HG03159 (cell line): Measurements from ENCODE around the gene RBCK1.
"Not testable (repeated sequence)": the region's sequence is repeated elsewhere in the genome, so short reads cannot be mapped to it uniquely, and the experiment has no call there.

Source experiments
- ATAC-seq: cut with Tn5 transposase; IDR thresholded peaks from one replicate; pipeline ENCODE4 v1.9.1; 2021; ENCODE audit warnings: mild to moderate bottlenecking, moderate library complexity; ENCODE audit not compliant: unreplicated experiment

The RBCK1 gene

DNA sequence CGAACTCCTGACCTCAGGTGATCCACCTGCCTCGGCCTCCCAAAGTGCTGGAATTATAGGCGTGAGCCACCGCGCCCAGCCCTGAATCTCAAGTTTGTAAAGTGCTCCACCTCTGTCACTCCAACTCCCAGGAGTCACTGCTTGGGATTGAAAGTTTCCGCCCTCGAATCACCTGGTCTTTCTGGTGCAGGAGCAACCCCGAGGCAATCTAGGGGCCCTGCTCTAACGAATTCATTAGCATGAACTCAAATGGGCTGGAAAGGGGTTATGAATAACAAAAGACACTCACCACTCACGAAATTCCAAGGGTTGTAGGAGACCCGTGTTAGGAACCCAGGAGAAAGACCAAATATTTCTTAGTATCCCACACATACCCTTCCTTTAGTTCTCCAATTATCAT, 26.1 kb downstream of the RBCK1 start:
- no peak for ATAC-seq

DNA sequence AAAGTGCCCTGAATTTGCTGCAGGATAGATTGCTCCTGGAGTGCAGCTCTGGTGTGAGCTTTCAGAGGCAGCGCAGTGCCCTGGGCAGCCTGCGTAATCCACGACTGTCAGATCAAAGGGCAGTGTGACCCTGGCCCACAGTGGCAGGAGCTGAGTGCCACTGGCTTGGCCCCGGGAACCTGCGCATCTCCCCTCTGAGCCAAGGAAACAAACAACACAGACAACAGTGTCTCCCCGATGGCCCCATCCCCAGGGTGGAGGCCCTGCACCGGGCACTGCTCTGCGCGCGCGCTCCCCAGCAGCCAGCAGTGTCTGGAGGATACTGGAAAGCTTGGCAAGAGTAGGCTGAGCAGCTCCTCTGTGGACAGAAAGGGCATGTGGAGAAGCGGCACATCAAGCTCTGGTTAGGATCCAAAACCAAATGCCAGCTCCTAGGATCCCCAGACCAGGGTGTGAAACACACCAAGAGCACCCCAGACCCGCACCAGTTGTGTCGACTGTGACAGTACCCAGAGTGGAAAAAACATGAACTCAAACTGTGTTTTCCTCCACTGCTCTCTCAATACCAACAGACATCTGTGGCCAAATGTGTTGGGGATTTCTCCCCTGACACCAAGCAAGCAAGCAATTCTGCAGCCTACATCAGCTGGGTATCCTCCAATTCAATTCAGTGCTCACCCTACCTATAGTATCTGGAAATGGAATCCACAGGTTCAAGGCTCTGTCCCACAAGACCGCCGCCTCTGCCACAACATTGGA, 26.7 kb downstream of the RBCK1 start:
- no peak for ATAC-seq

DNA sequence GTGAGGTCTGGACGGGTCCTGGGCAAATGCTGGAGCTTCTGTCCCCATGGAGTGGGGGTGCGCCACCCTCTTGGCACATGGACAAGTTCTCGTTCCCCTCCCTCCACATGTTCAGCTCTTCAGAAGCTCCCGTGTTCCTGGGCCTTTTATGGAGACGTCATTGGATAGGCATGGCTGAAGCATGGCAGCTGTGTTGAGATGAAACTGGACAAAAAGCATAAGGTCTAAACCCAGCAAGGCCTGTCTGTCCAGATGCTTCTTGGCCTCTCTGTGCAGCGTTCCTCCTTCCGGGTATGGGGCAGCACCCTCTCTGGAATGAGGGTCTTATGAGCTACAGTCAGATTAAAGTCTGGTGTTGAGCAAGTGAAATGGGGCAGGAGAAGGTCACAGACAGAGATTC, 27.5 kb downstream of the RBCK1 start:
- ATAC-seq = no peak

DNA sequence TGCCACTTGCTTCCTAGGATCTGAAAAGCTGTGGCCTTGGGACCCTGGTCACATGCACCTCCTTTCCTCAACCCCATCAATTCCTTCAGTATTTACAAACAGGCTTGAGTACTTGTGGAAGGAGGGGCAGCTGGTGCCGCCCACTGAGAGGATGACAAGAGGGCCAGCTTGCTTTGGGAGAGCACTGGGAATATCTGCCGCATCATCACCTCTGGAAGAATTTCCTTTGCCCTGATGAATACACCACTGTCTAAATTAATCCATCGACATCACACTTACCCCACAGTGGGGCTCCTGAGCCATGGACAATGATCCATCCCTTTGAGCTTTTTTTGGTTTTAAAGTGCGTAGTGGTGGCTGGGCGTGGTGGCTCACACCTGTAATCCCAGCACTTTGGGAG, 28.4 kb downstream of the RBCK1 start:
- ATAC-seq = no peak

DNA sequence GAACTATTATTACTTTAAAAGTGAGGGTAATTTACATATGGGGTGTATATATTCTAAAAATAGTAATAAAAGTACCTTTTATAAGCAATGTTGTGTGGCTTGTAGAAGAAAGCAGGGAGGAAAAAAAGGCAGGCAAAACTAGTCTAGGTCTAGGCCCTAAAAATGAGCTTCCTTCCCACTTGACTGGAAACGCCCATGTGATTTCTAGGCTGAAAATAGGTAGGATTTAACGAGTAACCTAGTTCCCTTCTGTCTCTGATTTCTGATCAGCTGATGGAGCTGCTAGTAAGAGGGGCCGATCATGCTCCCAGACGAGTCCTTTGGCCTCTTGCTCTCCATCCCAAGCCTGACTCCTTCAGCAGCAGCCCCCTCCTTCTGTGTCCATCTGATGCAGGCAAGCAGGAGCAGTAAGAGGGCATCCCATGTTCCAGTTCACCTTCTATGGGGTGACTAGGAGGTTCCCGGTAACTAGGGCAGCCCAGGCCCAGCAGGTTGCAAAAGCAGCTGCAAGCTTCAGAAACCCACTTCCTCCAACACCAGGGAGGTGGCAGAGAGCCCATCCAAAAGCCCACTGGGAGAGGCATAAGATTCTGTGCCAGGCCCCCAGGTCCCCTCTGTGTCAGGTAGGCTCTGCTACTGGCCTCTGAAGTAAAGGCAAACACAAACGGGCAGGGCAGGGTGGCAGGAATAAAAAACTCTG, 29.8 kb downstream of the RBCK1 start:
- no peak for ATAC-seq

DNA sequence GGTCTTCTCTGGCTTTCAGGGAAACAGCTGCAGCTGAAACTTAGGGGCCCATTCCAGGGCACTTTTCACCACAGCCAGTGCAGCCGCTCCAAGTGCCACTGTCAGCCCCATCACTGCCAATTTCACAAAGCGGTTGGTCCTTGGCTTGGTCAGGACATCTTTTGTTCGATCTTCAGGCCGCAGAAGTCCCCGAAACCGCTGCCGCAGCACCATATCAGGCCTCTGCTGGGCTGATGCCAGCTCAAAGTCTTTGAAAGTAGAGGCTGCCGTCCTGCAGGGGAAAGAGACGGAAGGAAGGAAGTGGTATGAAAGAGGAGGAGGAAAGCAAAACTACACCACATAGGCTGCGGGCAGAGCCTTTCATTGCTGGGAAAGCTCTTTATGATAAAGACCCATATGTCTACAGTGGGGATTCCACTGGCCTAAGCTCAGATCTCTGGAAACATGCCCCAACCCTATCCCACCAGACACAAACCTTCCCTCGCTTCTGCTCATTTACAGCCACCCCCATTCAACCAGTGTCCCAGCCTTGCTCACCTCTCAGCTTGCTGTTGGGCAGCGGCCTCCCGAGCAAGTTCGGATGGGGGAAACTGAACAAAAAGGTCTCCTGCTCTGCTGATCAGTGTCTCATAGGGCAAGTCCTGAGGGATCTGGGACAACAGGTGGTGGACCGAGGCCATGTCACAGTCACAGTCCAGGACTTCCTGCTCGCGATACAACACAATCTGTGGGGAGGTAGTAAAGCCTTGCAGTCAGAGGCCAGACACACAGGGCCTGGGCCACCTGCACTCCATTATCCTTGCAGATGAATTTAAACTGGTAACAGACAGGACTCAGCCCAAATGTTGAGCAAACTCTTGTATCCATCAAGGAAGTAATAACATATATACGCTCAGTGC, 30.7 kb downstream of the RBCK1 start:
- no peak for ATAC-seq

DNA sequence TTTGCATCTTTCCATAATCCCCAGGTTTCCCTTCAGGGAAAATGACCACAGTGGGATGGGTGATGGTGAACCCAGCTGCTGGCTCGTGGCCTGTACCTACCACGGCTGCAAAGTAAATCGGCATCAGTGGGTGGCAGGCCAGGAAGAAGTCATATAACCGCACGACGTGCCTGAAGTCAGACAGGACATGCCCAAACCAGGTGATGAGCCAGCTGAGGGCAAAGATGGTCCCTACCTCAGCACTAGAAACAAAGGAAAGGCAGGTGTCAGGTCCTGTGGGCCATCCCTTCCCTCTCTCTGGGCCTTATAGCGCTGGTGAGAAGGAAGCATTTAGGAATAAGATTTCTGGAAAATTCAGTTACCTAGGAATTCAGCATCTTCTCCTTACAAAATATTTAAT, 32.0 kb downstream of the RBCK1 start:
- no peak for ATAC-seq

DNA sequence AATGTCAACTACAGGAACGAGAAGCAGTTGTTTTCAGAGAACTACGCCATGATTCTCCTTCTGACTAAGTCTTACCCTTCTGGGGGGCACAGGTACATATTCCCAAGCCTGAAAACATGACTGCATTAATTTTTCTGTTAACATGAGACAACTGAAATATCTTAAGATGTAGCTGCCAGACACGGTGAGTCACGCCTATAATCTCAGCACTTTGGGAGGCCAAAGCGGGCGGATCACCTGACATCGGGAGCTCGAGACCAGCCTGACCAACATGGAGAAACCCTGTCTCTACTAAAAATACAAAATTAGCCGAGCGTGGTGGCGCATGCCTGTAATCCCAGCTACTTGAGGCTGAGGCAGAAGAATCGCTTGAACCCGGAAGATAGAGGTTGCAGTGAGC, 32.5 kb downstream of the RBCK1 start:
- ATAC-seq = no peak

DNA sequence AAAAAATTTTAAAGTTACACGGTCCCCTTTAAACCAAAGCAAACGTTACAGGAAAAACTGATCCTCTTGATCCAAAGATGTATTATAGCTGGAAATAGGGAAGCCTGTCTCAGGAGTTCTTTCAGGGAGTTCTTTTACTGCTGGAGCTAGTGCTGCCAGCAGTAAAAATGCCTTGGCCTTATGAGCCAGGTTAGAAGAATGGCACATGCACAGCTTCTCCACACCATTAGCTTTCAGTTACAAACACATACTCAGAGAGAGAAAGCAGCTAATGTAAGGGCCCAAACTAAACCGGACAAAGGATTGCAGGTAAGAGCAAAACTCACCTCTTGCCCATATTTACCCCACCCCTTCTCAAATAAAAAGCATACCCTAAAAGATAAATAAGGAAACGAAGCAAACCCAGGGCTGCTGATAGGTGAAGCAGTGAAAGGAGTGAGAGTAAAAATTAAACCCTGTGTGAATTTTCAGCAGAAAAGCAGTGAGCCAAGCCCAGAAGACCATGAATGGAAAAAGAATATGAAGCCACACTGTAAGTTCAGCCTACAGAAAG, 35.2 kb downstream of the RBCK1 start:
- no peak for ATAC-seq

DNA sequence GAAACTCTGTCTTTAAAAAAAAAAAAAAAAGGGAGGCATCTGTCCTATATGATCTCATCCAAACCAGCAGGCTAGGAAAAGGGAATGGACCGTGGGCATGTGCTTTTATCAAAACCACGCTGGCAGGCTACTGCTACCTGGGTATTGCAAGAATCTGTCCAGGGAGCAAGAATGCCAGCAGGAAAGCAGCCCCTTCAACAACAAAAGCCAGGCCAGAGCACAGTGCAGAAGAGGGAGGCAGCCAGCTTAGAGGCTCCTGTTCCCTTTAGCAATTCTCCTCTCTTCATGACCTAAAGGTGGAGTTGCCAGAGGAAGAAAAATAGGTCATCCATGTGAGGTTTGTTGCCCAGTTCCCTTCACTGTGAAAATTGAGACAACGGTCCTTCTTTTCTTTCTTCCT, 36.0 kb downstream of the RBCK1 start:
- ATAC-seq = no peak

DNA sequence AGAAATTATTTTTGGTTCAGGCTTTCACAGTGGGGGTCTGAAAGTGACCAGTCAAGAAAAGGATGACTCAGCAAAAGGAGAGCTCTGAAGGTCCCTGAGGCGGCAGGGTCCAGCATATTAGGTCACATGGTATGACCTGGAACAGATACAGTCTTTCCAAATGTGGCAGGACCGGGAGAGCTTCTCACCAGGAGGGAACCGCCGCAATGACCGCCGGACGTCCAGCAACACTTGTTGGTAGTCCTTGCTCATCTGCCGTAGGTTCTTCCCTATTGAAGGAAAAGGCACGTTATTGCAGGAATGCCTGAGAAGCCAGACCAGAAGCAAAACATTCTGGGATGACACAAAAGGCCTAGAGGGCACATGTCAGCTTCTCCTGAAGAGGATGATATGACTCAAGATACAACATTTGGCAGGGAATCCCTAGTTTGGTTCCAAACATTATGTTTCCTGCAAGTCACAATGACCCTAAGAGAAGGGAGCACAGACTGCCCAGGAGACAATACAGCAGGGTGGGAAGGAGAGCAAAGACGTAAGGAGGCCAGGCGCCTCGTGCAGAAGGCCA, 36.8 kb downstream of the RBCK1 start:
- no peak for ATAC-seq

DNA sequence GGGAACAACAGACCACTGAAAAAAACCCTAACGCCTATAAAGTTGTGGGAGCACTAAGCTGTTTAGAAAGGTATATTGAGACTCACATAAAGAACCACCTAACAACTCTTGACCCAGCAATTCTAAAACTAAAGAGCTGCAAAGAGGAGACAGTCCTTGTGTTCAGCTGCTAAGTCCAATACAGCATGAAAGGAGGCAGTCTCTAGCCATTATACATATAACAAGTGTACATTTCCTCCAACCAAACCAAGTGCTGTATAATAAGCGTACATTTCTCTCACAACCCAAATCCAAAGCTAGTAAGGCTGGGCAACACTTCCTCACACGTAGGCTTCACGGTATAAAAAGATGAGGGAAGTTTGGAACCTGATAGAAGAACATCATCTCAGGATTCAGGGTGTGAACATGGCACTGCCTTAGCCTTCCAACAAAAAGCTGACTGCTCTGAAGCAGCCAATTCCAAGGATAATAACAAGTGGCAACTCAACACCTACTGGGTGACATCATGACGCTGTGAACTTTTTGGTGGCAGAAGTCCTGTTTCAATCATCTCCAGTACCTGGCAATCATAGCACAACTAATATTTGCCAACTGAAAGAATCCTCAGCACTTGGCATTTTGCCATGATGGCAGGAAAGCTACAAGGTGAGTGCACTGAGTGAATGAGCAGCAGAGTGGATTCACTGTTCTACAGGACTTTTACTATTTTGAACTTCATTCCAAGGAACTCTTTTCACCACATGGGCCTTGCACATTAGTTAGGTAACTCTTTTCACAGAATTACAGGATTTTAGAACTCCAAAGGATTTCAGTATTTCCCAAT, 37.6 kb downstream of the RBCK1 start:
- ATAC-seq = no peak

DNA sequence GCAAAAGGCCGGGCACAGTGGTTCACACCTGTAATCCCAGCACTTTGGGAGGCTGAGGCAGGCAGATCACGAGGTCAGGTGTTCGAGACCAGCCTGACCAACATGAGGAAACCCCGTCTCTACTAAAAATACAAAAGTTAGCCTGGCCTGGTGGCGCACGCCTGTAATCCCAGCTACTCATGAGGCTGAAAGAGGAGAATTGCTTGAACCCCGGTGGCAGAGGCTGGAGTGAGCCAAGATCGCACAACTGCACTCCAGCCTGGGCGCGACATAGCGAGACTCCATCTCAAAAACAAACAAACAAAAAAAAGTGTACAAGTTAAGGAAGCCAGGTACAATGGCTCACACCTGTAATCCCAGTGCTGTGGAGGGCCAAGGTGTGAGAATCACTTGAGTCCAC, 43.9 kb downstream of the RBCK1 start:
- not testable (repeated sequence) for ATAC-seq

DNA sequence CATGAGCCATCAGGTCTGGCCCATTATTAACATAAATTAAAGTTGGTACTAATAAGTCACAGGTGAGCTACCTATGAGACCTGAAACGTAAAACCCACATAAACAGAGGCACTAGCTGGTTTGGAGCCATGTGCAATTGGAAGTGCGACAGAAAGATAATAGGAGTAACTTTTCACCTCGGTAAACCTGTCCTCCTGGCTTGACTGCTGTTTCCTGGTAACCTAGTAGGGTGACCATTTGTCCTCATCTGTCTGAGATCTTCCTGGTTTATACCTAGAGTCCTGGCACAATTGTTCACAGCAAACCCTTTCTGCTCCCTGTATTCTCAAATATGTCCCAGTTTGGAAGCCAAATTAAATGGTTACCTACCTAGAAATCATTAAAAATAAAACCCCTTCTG, 46.9 kb downstream of the RBCK1 start:
- ATAC-seq = no peak

DNA sequence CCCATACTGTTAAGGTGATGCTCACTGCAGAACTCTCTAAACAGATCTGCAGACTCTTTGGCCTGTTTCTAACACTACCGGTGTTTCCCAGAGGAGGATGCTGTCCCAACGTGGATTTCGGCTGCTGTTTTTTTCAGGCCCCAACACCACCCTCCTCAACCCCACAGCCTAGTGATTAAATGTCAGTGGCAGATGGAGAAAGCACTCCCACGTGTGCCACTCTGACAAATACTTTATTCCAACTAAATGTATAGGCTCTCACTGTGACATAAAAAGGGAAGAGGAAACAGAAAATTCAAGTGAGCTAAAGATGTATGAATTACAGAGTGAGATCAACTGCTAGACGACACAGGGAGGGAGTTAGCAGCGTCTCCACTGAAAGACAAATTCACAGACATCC, 50.7 kb downstream of the RBCK1 start:
- ATAC-seq = no peak

DNA sequence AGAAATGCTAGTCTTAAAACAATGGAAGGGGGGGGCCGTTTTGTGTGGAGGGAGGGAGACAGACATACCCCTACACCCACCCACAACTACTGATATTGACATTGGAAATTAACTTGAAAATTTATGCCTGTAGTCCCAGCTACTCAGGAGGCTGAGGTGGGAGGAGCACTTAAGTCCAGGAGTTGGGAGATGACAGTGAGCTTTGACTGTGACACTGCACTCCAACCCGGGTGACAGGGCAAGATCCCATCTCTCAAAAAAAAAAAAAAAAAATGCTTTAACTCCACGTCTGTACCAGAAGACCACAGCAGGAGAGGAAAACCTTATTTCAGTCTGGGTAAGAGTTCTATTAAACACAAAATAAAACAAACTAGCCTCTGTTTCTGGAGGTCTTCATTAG, 52.1 kb downstream of the RBCK1 start:
- ATAC-seq = no peak

DNA sequence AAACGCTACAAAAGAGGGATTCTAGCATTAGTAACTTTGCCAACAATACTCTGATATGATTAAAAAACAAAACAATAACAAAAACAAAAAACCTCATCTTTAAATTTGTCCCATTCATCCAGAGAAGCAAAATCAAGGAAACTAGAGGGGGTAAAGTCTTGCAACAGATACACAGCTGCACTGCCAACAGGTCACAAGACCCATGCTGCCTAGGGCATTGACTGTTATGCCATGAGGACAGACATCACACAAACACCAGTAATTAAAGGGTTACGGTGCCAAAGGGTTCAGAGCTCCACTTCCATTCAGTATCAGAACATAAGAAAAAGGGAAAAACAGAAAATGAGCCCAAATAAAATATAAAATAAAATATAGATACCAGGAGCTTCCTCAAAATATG, 52.6 kb downstream of the RBCK1 start:
- ATAC-seq = no peak

DNA sequence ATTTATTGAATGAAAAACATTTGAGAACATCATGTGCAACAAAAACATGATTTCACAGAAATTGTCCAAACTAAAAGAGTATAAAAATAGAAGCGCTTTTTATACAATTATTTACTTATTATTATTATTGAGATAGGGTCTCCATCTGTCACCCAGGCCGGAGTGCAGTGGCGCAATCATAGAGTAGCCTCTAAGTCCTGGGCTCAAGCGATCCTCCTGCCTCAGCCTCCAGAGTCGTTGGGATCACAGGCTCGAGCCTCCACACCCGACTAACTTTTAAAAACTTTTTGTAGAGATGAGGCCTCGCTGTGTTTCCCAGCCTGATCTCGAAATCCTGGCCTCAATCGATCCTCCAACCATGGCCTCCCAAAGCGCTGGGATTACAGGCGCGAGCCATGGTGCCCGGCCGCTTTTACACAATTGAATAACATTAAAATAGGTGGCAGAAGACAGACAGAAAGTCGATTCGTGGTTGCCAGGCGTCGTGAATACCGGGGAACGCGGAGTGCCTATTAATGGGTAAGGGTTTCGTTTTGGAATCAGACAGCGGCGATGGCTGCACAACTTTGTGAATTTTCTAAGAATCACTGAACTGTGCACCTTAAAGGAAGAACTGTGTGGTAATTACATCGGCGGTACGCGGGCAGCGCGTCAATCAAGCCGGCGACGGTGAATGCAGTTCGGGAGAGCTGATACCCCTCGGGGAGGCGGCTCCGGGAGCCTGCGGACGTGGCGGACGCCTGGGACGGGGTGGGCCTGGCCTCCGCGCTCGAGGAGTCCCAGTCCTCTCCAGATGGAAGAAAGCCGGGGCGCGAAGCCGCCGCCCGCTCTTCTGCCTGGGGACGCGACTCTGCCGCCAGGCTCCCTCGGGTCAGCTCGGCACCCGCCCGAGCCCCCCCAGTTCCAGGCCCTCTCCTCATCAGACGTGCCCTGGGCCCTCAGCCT, 53.4 kb downstream of the RBCK1 start:
- peak; percentile 35 for ATAC-seq
